ENCODE data around the gene GALNT15. TPM values are rescaled to one million over a fixed set of nuclear protein-coding genes. Genes with fewer than 3 reads are reported as not detected.

The GALNT15 gene
- total RNA-seq (not detected), polyA plus RNA-seq (not detected)

GRCh38 chr3:16174389-16174788, at the start of gene GALNT15:
Gene GALNT15, plus strand, starts transcription at chr3:16174680. Its CDS starts 472 bp downstream, at chr3:16175152.
- no peak within 1 kb of the TSS for H3K27ac ChIP-seq (ENCODE audit: low read depth, low read length)
- H3K27me3 Mint-ChIP-seq: peaks cover 3 to 38% of the 10 kb centered on the region in 2 donors
- H3K4me1 Mint-ChIP-seq: peaks cover 0 to 12% (median 10%) of the 10 kb centered on the region in 3 donors
- no peak for DNase-seq
- H3K4me3 ChIP-seq (ENCODE audit: low read length): no peak within 1 kb of the TSS
- ChIA-PET CTCF (no interaction called here), POLR2A (no interaction called here)
- no peaks in the 10 kb centered on the region for H3K27me3 ChIP-seq (ENCODE audit: insufficient read depth, low read length, poor library complexity, severe bottlenecking)
- H3K9me3 ChIP-seq (ENCODE audit: low read length): no peaks in the 10 kb centered on the region
- H3K4me1 ChIP-seq (ENCODE audit: insufficient read depth, low read length): no peaks in the 10 kb centered on the region
- no peaks in the 10 kb centered on the region for H3K36me3 ChIP-seq (ENCODE audit: insufficient read depth, low read length)
- no peak within 1 kb of the TSS for H3K4me3 Mint-ChIP-seq
- no peaks in the 10 kb centered on the region for H3K9me3 Mint-ChIP-seq
- no peak within 1 kb of the TSS for H3K27ac Mint-ChIP-seq
- peaks cover 0 to 5% (median 0%) of the 10 kb centered on the region in 3 donors for H3K36me3 Mint-ChIP-seq

GRCh38 chr3:16126634-16127033, 47.8 kb upstream of the GALNT15 start:
- Histone ChIP-seq H3K4me3 (ENCODE audit: low read length) (no peak overlapping the region), H3K9me3 (ENCODE audit: low read length) (no peaks in the 10 kb centered on the region), H3K36me3 (ENCODE audit: insufficient read depth, low read length) (no peaks in the 10 kb centered on the region), H3K4me1 (ENCODE audit: insufficient read depth, low read length) (no peaks in the 10 kb centered on the region), H3K27me3 (ENCODE audit: insufficient read depth, low read length, poor library complexity, severe bottlenecking) (no peaks in the 10 kb centered on the region), H3K27ac (ENCODE audit: low read depth, low read length) (no peak overlapping the region)
- H3K36me3 Mint-ChIP-seq: no peaks in the 10 kb centered on the region
- DNase-seq: no peak
- peaks cover 1 to 13% of the 10 kb centered on the region in 2 donors for H3K27me3 Mint-ChIP-seq
- H3K27ac Mint-ChIP-seq: no peak overlapping the region
- no peak overlapping the region for H3K4me3 Mint-ChIP-seq
- H3K4me1 Mint-ChIP-seq: no peaks in the 10 kb centered on the region
- ChIA-PET CTCF (no interaction called here), POLR2A (no interaction called here)
- no peaks in the 10 kb centered on the region for H3K9me3 Mint-ChIP-seq

- Mint-ChIP-seq H3K27ac (no peak overlapping the region), H3K4me1 (no peaks in the 10 kb centered on the region), H3K27me3 (peaks cover 1 to 13% of the 10 kb centered on the region in 2 donors), H3K9me3 (no peaks in the 10 kb centered on the region), H3K4me3 (peak overlapping the region in 1 of 7 donors; percentile 49), H3K36me3 (no peaks in the 10 kb centered on the region)
- Histone ChIP-seq H3K36me3 (ENCODE audit: insufficient read depth, low read length) (no peaks in the 10 kb centered on the region), H3K4me3 (ENCODE audit: low read length) (no peak overlapping the region), H3K27me3 (ENCODE audit: insufficient read depth, low read length, poor library complexity, severe bottlenecking) (no peaks in the 10 kb centered on the region), H3K4me1 (ENCODE audit: insufficient read depth, low read length) (no peaks in the 10 kb centered on the region), H3K9me3 (ENCODE audit: low read length) (no peaks in the 10 kb centered on the region), H3K27ac (ENCODE audit: low read depth, low read length) (no peak overlapping the region)
- POLR2A ChIA-PET: no interaction called here
- DNase-seq: no peak
- CTCF ChIA-PET: no interaction called here
Observed at GRCh38 chr3:16127249-16127648, 47.2 kb upstream of the GALNT15 start.

- Histone ChIP-seq H3K36me3 (ENCODE audit: insufficient read depth, low read length) (no peaks in the 10 kb centered on the region), H3K9me3 (ENCODE audit: low read length) (no peaks in the 10 kb centered on the region), H3K27me3 (ENCODE audit: insufficient read depth, low read length, poor library complexity, severe bottlenecking) (no peaks in the 10 kb centered on the region), H3K4me1 (ENCODE audit: insufficient read depth, low read length) (no peaks in the 10 kb centered on the region), H3K4me3 (ENCODE audit: low read length) (no peak overlapping the region), H3K27ac (ENCODE audit: low read depth, low read length) (no peak overlapping the region)
- POLR2A ChIA-PET: no interaction called here
- Mint-ChIP-seq H3K9me3 (no peaks in the 10 kb centered on the region), H3K4me3 (no peak overlapping the region), H3K36me3 (no peaks in the 10 kb centered on the region), H3K27me3 (peaks cover 3 to 13% of the 10 kb centered on the region in 2 donors), H3K27ac (no peak overlapping the region), H3K4me1 (no peaks in the 10 kb centered on the region)
- no peak for DNase-seq
- CTCF ChIA-PET: interaction anchor here (1.3 kb wide), 1 partner anchor 9 kb away, joined by 3 read pairs; no protein-coding TSS in a partner anchor
Observed at GRCh38 chr3:16130066-16130465, 44.4 kb upstream of the GALNT15 start.

GRCh38 chr3:16132190-16132589, 42.3 kb upstream of the GALNT15 start:
- peaks cover 0 to 5% (median 3%) of the 10 kb centered on the region in 5 donors for H3K9me3 Mint-ChIP-seq
- no peak overlapping the region for H3K4me3 Mint-ChIP-seq
- H3K27ac Mint-ChIP-seq: no peak overlapping the region
- Histone ChIP-seq H3K4me1 (ENCODE audit: insufficient read depth, low read length) (no peaks in the 10 kb centered on the region), H3K9me3 (ENCODE audit: low read length) (no peaks in the 10 kb centered on the region), H3K27ac (ENCODE audit: low read depth, low read length) (no peak overlapping the region), H3K4me3 (ENCODE audit: low read length) (no peak overlapping the region), H3K36me3 (ENCODE audit: insufficient read depth, low read length) (no peaks in the 10 kb centered on the region), H3K27me3 (ENCODE audit: insufficient read depth, low read length, poor library complexity, severe bottlenecking) (no peaks in the 10 kb centered on the region)
- CTCF ChIA-PET: no interaction called here
- POLR2A ChIA-PET: no interaction called here
- H3K27me3 Mint-ChIP-seq: peaks cover 5 to 21% of the 10 kb centered on the region in 2 donors
- DNase-seq: no peak
- peaks cover 0 to 3% (median 0%) of the 10 kb centered on the region in 3 donors for H3K36me3 Mint-ChIP-seq
- no peaks in the 10 kb centered on the region for H3K4me1 Mint-ChIP-seq

- no peaks in the 10 kb centered on the region for H3K36me3 ChIP-seq (ENCODE audit: insufficient read depth, low read length)
- ChIA-PET POLR2A (no interaction called here), CTCF (no interaction called here)
- no peaks in the 10 kb centered on the region for H3K27me3 ChIP-seq (ENCODE audit: insufficient read depth, low read length, poor library complexity, severe bottlenecking)
- no peak overlapping the region for H3K27ac Mint-ChIP-seq
- no peak for DNase-seq
- H3K9me3 ChIP-seq (ENCODE audit: low read length): no peaks in the 10 kb centered on the region
- H3K9me3 Mint-ChIP-seq: peaks cover 0 to 8% (median 4%) of the 10 kb centered on the region in 5 donors
- H3K36me3 Mint-ChIP-seq: peaks cover 0 to 5% (median 0%) of the 10 kb centered on the region in 3 donors
- no peak overlapping the region for H3K4me3 Mint-ChIP-seq
- H3K4me1 ChIP-seq (ENCODE audit: insufficient read depth, low read length): no peaks in the 10 kb centered on the region
- no peak overlapping the region for H3K4me3 ChIP-seq (ENCODE audit: low read length)
- no peaks in the 10 kb centered on the region for H3K4me1 Mint-ChIP-seq
- peaks cover 9 to 17% of the 10 kb centered on the region in 2 donors for H3K27me3 Mint-ChIP-seq
- H3K27ac ChIP-seq (ENCODE audit: low read depth, low read length): no peak overlapping the region
Observed at GRCh38 chr3:16132928-16133327, 41.6 kb upstream of the GALNT15 start.

GRCh38 chr3:16134173-16134928, 40.1 kb upstream of the GALNT15 start:
- Mint-ChIP-seq H3K4me1 (no peaks in the 10 kb centered on the region), H3K27ac (no peak overlapping the region), H3K4me3 (no peak overlapping the region), H3K9me3 (peaks cover 0 to 8% (median 4%) of the 10 kb centered on the region in 5 donors), H3K27me3 (peaks cover 9 to 21% of the 10 kb centered on the region in 2 donors), H3K36me3 (peaks cover 0 to 5% (median 0%) of the 10 kb centered on the region in 3 donors)
- no peaks in the 10 kb centered on the region for H3K4me1 ChIP-seq (ENCODE audit: insufficient read depth, low read length)
- H3K4me3 ChIP-seq (ENCODE audit: low read length): no peak overlapping the region
- POLR2A ChIA-PET: no interaction called here
- DNase-seq: no peak
- H3K9me3 ChIP-seq (ENCODE audit: low read length): no peaks in the 10 kb centered on the region
- CTCF ChIA-PET: no interaction called here
- no peaks in the 10 kb centered on the region for H3K36me3 ChIP-seq (ENCODE audit: insufficient read depth, low read length)
- H3K27ac ChIP-seq (ENCODE audit: low read depth, low read length): no peak overlapping the region
- no peaks in the 10 kb centered on the region for H3K27me3 ChIP-seq (ENCODE audit: insufficient read depth, low read length, poor library complexity, severe bottlenecking)

- peaks cover 8 to 17% of the 10 kb centered on the region in 2 donors for H3K27me3 Mint-ChIP-seq
- POLR2A ChIA-PET: no interaction called here
- H3K4me3 Mint-ChIP-seq: no peak overlapping the region
- Histone ChIP-seq H3K4me3 (ENCODE audit: low read length) (no peak overlapping the region), H3K9me3 (ENCODE audit: low read length) (no peaks in the 10 kb centered on the region), H3K36me3 (ENCODE audit: insufficient read depth, low read length) (no peaks in the 10 kb centered on the region), H3K27ac (ENCODE audit: low read depth, low read length) (no peak overlapping the region), H3K4me1 (ENCODE audit: insufficient read depth, low read length) (no peaks in the 10 kb centered on the region), H3K27me3 (ENCODE audit: insufficient read depth, low read length, poor library complexity, severe bottlenecking) (no peaks in the 10 kb centered on the region)
- no peak for DNase-seq
- no peak overlapping the region for H3K27ac Mint-ChIP-seq
- H3K4me1 Mint-ChIP-seq: no peaks in the 10 kb centered on the region
- CTCF ChIA-PET: no interaction called here
- H3K36me3 Mint-ChIP-seq: peaks cover 0 to 5% (median 0%) of the 10 kb centered on the region in 3 donors
- H3K9me3 Mint-ChIP-seq: peaks cover 0 to 8% (median 4%) of the 10 kb centered on the region in 5 donors
Observed at GRCh38 chr3:16136055-16136454, 38.4 kb upstream of the GALNT15 start.
